Keratinocyte (primary cell): Measurements from ENCODE around the gene TANK. TPM values are rescaled to one million over a fixed set of nuclear protein-coding genes. Genes with fewer than 3 reads are reported as not detected.

Experiments used
- DNase-seq: peaks from one replicate; pipeline ENCODE4 v3.0.0-alpha.2; 2011; ENCODE audit warnings: low read depth, missing footprints, low spot score
- FAIRE-seq: peaks from 2 replicates; lab custom pipeline; 2011; peaks lifted over from hg19 to GRCh38; lab: Jason Lieb, UNC
- H2AFZ ChIP-seq: 2 replicates; pipeline ENCODE4 v1.6.0; 2012; ENCODE audit warnings: low read length, control low read depth, inconsistent platforms; ENCODE audit not compliant: control insufficient read depth
- H3K27ac ChIP-seq: 2 replicates; pipeline ENCODE4 v1.5.1; 2011; ENCODE audit warnings: low read length; ENCODE audit not compliant: control insufficient read depth, insufficient read depth
- H3K27me3 ChIP-seq: 3 replicates; pipeline ENCODE4 v1.6.0; 2011; ENCODE audit warnings: low read length; ENCODE audit not compliant: control insufficient read depth, insufficient read depth; ENCODE audit errors: extremely low read depth
- H3K36me3 ChIP-seq, 2 experiments: 2 replicates in 1 of 2; 3 replicates in 1 of 2; pipeline ENCODE4 v1.5.1; 2011; ENCODE audit warnings: low read length in 2 of 2, mild to moderate bottlenecking in 1 of 2; ENCODE audit not compliant: control insufficient read depth in 2 of 2, insufficient read depth in 2 of 2; ENCODE audit errors: extremely low read depth in 1 of 2
- H3K4me1 ChIP-seq: 3 replicates; pipeline ENCODE4 v1.5.1; 2011; ENCODE audit warnings: low read length; ENCODE audit not compliant: control insufficient read depth, insufficient read depth; ENCODE audit errors: extremely low read depth
- H3K4me2 ChIP-seq: 3 replicates; pipeline ENCODE4 v1.6.0; 2011; ENCODE audit warnings: low read depth, low read length; ENCODE audit not compliant: control insufficient read depth, insufficient read depth; ENCODE audit errors: extremely low read depth
- H3K4me3 ChIP-seq, 3 experiments: fragments of 200-600 bp in 1 of 3; sonication (generic) in 1 of 3; 2 replicates in 2 of 3; 3 replicates in 1 of 3; pipeline ENCODE4 v1.5.1; 2011 to 2016; ENCODE audit warnings: low read length in 3 of 3, mild to moderate bottlenecking in 3 of 3, control low read depth in 2 of 3, inconsistent platforms in 1 of 3, low read depth in 1 of 3, mixed read lengths in 1 of 3, mixed run types in 1 of 3, moderate library complexity in 1 of 3; ENCODE audit not compliant: control insufficient read depth in 2 of 3, insufficient read depth in 2 of 3; ENCODE audit errors: extremely low read depth in 1 of 3
- H3K79me2 ChIP-seq: 2 replicates; pipeline ENCODE4 v1.6.0; 2012; ENCODE audit warnings: low read length; ENCODE audit not compliant: control insufficient read depth, insufficient read depth
- H3K9ac ChIP-seq: 3 replicates; pipeline ENCODE4 v1.6.0; 2011; ENCODE audit warnings: low read length; ENCODE audit not compliant: control insufficient read depth, insufficient read depth; ENCODE audit errors: extremely low read depth
- H3K9me1 ChIP-seq: 3 replicates; pipeline ENCODE4 v1.6.0; 2011; ENCODE audit warnings: low read length; ENCODE audit not compliant: control insufficient read depth, insufficient read depth; ENCODE audit errors: extremely low read depth
- H3K9me3 ChIP-seq: 2 replicates; pipeline ENCODE4 v1.5.1; 2012; ENCODE audit warnings: low read depth, low read length; ENCODE audit not compliant: control insufficient read depth
- H4K20me1 ChIP-seq: 3 replicates; pipeline ENCODE4 v1.6.0; 2011; ENCODE audit warnings: low read length; ENCODE audit not compliant: control insufficient read depth, insufficient read depth; ENCODE audit errors: extremely low read depth
- CTCF ChIP-seq, 3 experiments: IDR thresholded peaks in 1 of 3; conservative IDR thresholded peaks in 1 of 3; optimal IDR thresholded peaks in 1 of 3; 2 replicates in 2 of 3; 3 replicates in 1 of 3; pipeline versions ENCODE3 to v1.5.1; 2011; ENCODE audit warnings: low read length in 3 of 3, mild to moderate bottlenecking in 3 of 3, moderate library complexity in 2 of 3, control low read depth in 1 of 3, inconsistent platforms in 1 of 3; ENCODE audit not compliant: insufficient read depth in 2 of 3; ENCODE audit errors: extremely low read depth in 1 of 3
- EZH2 ChIP-seq: IDR thresholded peaks from one replicate; pipeline ENCODE4 v1.6.1; 2012; ENCODE audit warnings: inconsistent platforms, mild to moderate bottlenecking, low read length, moderate library complexity
- dilution Hi-C: fragments of 300-500 bp; cut with MboI; formaldehyde crosslinking; loops from one replicate; pipeline ENCODE4 v1.7.0; 2020; ENCODE audit warnings: low sequenced_read_pairs; ENCODE audit not compliant: extremely low pct_ligation_motif_present
- polyA plus RNA-seq, 5 experiments: library from polyadenylated mRNA; depleted of rRNA in 3 of 5; stranded (reverse) in 3 of 5; stranded (forward) in 1 of 5; unstranded in 1 of 5; fragments of >200 nt; gene quantifications; 1 replicate in 1 of 5; 2 replicates in 3 of 5; 3 replicates in 1 of 5; pipeline versions ENCODE4 v1.2.1 to v1.2.3, GENCODE V29; 2011 to 2012; ENCODE audit warnings: missing spikeins in 2 of 5, low read depth in 1 of 5, low replicate concordance in 1 of 5

The TANK gene
- polyA plus RNA-seq, 1 donor (not counting 4 experiments of a cell fraction or from before 2014, with no cell fraction given), result 47.2 TPM

GRCh38 chr2:161118722-161119121 is 41.5 kb upstream of the TANK start:
- no peaks in the 10 kb centered on the region for H3K27me3 ChIP-seq
- no peak for TF ChIP-seq EZH2
- TF ChIP-seq CTCF (optimal IDR thresholded peaks at IDR 0.05 in 1 of 3, IDR thresholded peaks at IDR 0.05 in 1 of 3, conservative IDR thresholded peaks at IDR 0.05 in 1 of 3; ENCODE audit: extremely low read depth in 1 of 3, insufficient read depth in 2 of 3, low read length in 3 of 3), result no peak
- H3K9ac ChIP-seq, result no peak overlapping the region
- no peak overlapping the region for H3K4me2 ChIP-seq
- H3K4me1 ChIP-seq, result peaks cover 12% of the 10 kb centered on the region
- H3K79me2 ChIP-seq, result no peaks in the 10 kb centered on the region
- no peak overlapping the region for H3K27ac ChIP-seq
- no peaks in the 10 kb centered on the region for H3K9me3 ChIP-seq
- no peaks in the 10 kb centered on the region for H4K20me1 ChIP-seq
- FAIRE-seq (no peak), DNase-seq (no peak)
- no peak overlapping the region for H2AFZ ChIP-seq
- no peak overlapping the region for H3K4me3 ChIP-seq
- H3K9me1 ChIP-seq, result no peaks in the 10 kb centered on the region
- no peaks in the 10 kb centered on the region for H3K36me3 ChIP-seq
- dilution Hi-C loops, result no loop called here

GRCh38 chr2:161119483-161119882 is 40.7 kb upstream of the TANK start:
- Histone ChIP-seq H3K4me2 (no peak overlapping the region), H3K27me3 (no peaks in the 10 kb centered on the region), H4K20me1 (no peaks in the 10 kb centered on the region), H3K9me1 (no peaks in the 10 kb centered on the region), H3K79me2 (no peaks in the 10 kb centered on the region), H3K9ac (no peak overlapping the region), H3K4me3 (no peak overlapping the region), H3K4me1 (peaks cover 19% of the 10 kb centered on the region), H3K27ac (no peak overlapping the region), H3K9me3 (no peaks in the 10 kb centered on the region), H3K36me3 (no peaks in the 10 kb centered on the region), H2AFZ (no peak overlapping the region)
- FAIRE-seq (no peak), DNase-seq (no peak)
- dilution Hi-C loops, result no loop called here
- no peak for TF ChIP-seq CTCF (optimal IDR thresholded peaks at IDR 0.05 in 1 of 3, IDR thresholded peaks at IDR 0.05 in 1 of 3, conservative IDR thresholded peaks at IDR 0.05 in 1 of 3; ENCODE audit: extremely low read depth in 1 of 3, insufficient read depth in 2 of 3, low read length in 3 of 3)
- no peak for TF ChIP-seq EZH2
